ENCODE measurements around the gene SIGLEC1.

Gene SIGLEC1

GRCh38 chr20:3679749-3680700 is 32.4 kb downstream of the SIGLEC1 start:
- DNase-seq (ENCODE audit: low spot score), result no peak

GRCh38 chr20:3678856-3679720 is 33.3 kb downstream of the SIGLEC1 start:
- no peak for DNase-seq (ENCODE audit: low spot score)

GRCh38 chr20:3678198-3678597 is 34.2 kb downstream of the SIGLEC1 start:
- no peak for DNase-seq (ENCODE audit: low spot score)

- DNase-seq (ENCODE audit: low spot score), result no peak
Observed at GRCh38 chr20:3677733-3678132, 34.7 kb downstream of the SIGLEC1 start.

GRCh38 chr20:3674995-3675900 is 37.2 kb downstream of the SIGLEC1 start:
- DNase-seq (ENCODE audit: low spot score), result no peak

- no peak for DNase-seq (ENCODE audit: low spot score)
Observed at GRCh38 chr20:3674447-3674846, 38.0 kb downstream of the SIGLEC1 start.

- no peak for DNase-seq (ENCODE audit: low spot score)
Observed at GRCh38 chr20:3673221-3674070, 39.0 kb downstream of the SIGLEC1 start.

GRCh38 chr20:3672547-3673171 is 39.7 kb downstream of the SIGLEC1 start:
- DNase-seq (ENCODE audit: low spot score), result no peak

GRCh38 chr20:3671986-3672546 is 40.3 kb downstream of the SIGLEC1 start:
- DNase-seq (ENCODE audit: low spot score), result no peak

- DNase-seq (ENCODE audit: low spot score), result no peak
Observed at GRCh38 chr20:3670945-3671344, 41.5 kb downstream of the SIGLEC1 start.

GRCh38 chr20:3670511-3670910 is 41.9 kb downstream of the SIGLEC1 start:
- no peak for DNase-seq (ENCODE audit: low spot score)

- no peak for DNase-seq (ENCODE audit: low spot score)
Observed at GRCh38 chr20:3669710-3670367, 42.6 kb downstream of the SIGLEC1 start.

GRCh38 chr20:3667434-3668037 is 44.9 kb downstream of the SIGLEC1 start:
- DNase-seq (ENCODE audit: low spot score), result no peak

GRCh38 chr20:3663858-3664257 is 48.5 kb downstream of the SIGLEC1 start:
- DNase-seq (ENCODE audit: low spot score), result no peak

GRCh38 chr20:3663031-3663701 is 49.2 kb downstream of the SIGLEC1 start, which contains the start of gene GFRA4:
Gene GFRA4, minus strand, starts transcription at chr20:3663399. Its CDS starts 0 bp downstream, at chr20:3663399.
- DNase-seq (ENCODE audit: low spot score), result no peak
